Measurements from ENCODE around the gene AKIRIN2. TPM values are rescaled to one million over a fixed set of nuclear protein-coding genes. Genes with fewer than 3 reads are reported as not detected.

AKIRIN2 gene
- total and polyA plus RNA-seq, 2 of the 13 experiments (the other 11 are each of a cell fraction or from before 2014, with no cell fraction given): 15.6 to 23.4 TPM

DNA sequence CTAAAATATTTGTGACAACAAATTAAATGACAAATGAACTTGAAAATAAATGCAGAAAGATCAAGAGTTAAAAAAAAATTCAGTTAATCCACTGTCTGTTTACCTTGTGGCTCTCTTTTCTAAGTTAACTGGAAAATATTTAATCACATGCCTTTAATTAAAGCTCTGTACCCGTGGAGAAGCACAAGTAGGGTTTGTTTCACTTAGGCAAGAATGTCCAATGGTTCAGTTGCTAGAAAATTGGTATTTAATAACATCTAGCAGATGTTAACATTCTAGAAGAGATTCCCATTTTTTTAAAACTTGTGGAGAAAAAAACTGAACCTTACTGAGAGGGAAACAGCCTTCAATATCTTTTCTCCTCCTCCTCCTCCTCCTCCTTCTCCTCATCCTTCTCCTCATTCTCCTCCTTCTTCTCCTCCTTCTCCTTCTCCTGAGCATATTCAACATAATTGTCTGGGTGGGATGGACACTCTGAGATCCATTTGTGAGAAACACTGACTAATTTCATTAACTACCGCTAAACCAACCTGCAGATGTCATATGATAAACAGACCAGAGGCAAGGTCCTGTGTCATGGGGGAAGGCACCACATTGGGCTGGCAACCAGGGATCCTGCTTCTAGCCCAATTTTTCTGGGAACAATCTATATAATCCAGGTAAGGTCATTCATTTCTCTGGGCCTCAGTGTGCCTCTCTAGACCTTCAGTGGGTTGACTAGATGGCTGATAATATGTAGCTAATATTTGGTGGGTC, 44.1 kb upstream of the AKIRIN2 start:
- H3K4me3 ChIP-seq (replicated peaks in 1 of 3; ENCODE audit: insufficient read depth in 1 of 3, low read depth in 2 of 3, low read length in 3 of 3): no peak overlapping the region
- intact Hi-C loops (cut with micrococcal nuclease; ENCODE audit: unreplicated experiment): no loop called here
- H3K9ac ChIP-seq (ENCODE audit: insufficient read depth, low read depth, low read length): no peak overlapping the region
- CTCF ChIA-PET (ENCODE audit: low intra/inter-chr PET ratio, low total read pairs): no interaction called here
- H3K27ac ChIP-seq (ENCODE audit: extremely low read length, insufficient read depth, low read length): no peak overlapping the region
- no peak for ATAC-seq
- H2AFZ ChIP-seq (ENCODE audit: low read length): peak overlapping the region; percentile 57
- no peaks in the 10 kb centered on the region for H3K79me2 ChIP-seq (ENCODE audit: insufficient read depth, low read length)
- 9% methylated on average over 2 of the region's 2 CpGs for WGBS (ENCODE audit: low lambda C conversion rate)
- no peaks in the 10 kb centered on the region for H4K20me1 ChIP-seq (ENCODE audit: insufficient read depth, low read length)
- BruUV-seq (replicated peaks): no TSS peak
- in situ Hi-C loops (cut with HindIII; ENCODE audit: extremely low pct_ligation_motif_present, low pct_unique_long_range_greater_than_20kb): no loop called here
- no peak overlapping the region for H3K4me2 ChIP-seq (ENCODE audit: low read depth, low read length)
- POLR2A ChIA-PET: no interaction called here
- no peaks in the 10 kb centered on the region for H3K36me3 ChIP-seq (replicated peaks in 1 of 2; ENCODE audit: control insufficient read depth in 1 of 2, insufficient read depth in 2 of 2, low read length in 2 of 2)
- no peaks in the 10 kb centered on the region for H3K27me3 ChIP-seq (ENCODE audit: control insufficient read depth in 1 of 2, insufficient read depth in 2 of 2, low read length in 2 of 2)
- peaks cover 38% of the 10 kb centered on the region for H3K4me1 ChIP-seq (ENCODE audit: insufficient read depth, low read length)
- no peak for DNase-seq (ENCODE audit: low spot score)
- H3K9me3 ChIP-seq (ENCODE audit: low read length): no peaks in the 10 kb centered on the region
- FAIRE-seq: no peak
- TF ChIP-seq PCBP1 (IDR thresholded peaks at IDR 0.05; ENCODE audit: borderline replicate concordance, low read depth, low read length) (no peak), POLR2AphosphoS5 (IDR thresholded peaks at IDR 0.05; ENCODE audit: low read depth, low read length) (no peak), MYC (CRISPR knock-in tag; IDR thresholded peaks at IDR 0.05; ENCODE audit: borderline replicate concordance) (no peak), ZNF792 (CRISPR knock-in tag; IDR thresholded peaks at IDR 0.05) (no peak), SIN3A (IDR thresholded peaks at IDR 0.05; ENCODE audit: borderline replicate concordance, low read depth, low read length) (no peak), SAFB2 (CRISPR knock-in tag; IDR thresholded peaks at IDR 0.05; ENCODE audit: borderline replicate concordance, low read depth) (no peak), MTA1 (CRISPR knock-in tag; IDR thresholded peaks at IDR 0.05; ENCODE audit: borderline replicate concordance) (no peak), NFIC (IDR thresholded peaks at IDR 0.05; ENCODE audit: low read length) (no peak), ZFP62 (CRISPR knock-in tag; IDR thresholded peaks at IDR 0.05) (no peak), ARNT (IDR thresholded peaks at IDR 0.05) (no peak)
- TF ChIP-seq, protein P1, sequence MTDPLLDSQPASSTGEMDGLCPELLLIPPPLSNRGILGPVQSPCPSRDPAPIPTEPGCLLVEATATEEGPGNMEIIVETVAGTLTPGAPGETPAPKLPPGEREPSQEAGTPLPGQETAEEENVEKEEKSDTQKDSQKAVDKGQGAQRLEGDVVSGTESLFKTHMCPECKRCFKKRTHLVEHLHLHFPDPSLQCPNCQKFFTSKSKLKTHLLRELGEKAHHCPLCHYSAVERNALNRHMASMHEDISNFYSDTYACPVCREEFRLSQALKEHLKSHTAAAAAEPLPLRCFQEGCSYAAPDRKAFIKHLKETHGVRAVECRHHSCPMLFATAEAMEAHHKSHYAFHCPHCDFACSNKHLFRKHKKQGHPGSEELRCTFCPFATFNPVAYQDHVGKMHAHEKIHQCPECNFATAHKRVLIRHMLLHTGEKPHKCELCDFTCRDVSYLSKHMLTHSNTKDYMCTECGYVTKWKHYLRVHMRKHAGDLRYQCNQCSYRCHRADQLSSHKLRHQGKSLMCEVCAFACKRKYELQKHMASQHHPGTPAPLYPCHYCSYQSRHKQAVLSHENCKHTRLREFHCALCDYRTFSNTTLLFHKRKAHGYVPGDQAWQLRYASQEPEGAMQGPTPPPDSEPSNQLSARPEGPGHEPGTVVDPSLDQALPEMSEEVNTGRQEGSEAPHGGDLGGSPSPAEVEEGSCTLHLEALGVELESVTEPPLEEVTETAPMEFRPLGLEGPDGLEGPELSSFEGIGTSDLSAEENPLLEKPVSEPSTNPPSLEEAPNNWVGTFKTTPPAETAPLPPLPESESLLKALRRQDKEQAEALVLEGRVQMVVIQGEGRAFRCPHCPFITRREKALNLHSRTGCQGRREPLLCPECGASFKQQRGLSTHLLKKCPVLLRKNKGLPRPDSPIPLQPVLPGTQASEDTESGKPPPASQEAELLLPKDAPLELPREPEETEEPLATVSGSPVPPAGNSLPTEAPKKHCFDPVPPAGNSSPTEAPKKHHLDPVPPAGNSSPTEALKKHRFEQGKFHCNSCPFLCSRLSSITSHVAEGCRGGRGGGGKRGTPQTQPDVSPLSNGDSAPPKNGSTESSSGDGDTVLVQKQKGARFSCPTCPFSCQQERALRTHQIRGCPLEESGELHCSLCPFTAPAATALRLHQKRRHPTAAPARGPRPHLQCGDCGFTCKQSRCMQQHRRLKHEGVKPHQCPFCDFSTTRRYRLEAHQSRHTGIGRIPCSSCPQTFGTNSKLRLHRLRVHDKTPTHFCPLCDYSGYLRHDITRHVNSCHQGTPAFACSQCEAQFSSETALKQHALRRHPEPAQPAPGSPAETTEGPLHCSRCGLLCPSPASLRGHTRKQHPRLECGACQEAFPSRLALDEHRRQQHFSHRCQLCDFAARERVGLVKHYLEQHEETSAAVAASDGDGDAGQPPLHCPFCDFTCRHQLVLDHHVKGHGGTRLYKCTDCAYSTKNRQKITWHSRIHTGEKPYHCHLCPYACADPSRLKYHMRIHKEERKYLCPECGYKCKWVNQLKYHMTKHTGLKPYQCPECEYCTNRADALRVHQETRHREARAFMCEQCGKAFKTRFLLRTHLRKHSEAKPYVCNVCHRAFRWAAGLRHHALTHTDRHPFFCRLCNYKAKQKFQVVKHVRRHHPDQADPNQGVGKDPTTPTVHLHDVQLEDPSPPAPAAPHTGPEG (CRISPR knock-in tag; IDR thresholded peaks at IDR 0.05): no peak
- TF ChIP-seq, protein P2, sequence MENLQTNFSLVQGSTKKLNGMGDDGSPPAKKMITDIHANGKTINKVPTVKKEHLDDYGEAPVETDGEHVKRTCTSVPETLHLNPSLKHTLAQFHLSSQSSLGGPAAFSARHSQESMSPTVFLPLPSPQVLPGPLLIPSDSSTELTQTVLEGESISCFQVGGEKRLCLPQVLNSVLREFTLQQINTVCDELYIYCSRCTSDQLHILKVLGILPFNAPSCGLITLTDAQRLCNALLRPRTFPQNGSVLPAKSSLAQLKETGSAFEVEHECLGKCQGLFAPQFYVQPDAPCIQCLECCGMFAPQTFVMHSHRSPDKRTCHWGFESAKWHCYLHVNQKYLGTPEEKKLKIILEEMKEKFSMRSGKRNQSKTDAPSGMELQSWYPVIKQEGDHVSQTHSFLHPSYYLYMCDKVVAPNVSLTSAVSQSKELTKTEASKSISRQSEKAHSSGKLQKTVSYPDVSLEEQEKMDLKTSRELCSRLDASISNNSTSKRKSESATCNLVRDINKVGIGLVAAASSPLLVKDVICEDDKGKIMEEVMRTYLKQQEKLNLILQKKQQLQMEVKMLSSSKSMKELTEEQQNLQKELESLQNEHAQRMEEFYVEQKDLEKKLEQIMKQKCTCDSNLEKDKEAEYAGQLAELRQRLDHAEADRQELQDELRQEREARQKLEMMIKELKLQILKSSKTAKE (CRISPR knock-in tag; IDR thresholded peaks at IDR 0.05; ENCODE audit: borderline replicate concordance): no peak
